Heart left ventricle (tissue), 16 donors: ENCODE measurements around the gene ALPI. TPM values are rescaled to one million over a fixed set of nuclear protein-coding genes. Genes with fewer than 3 reads are reported as not detected.

ENCODE experiments used
- ATAC-seq, 4 donors: fragments of 200-7000 bp; cut with Tn5 transposase; one replicate each; pipeline ENCODE4 v1.9.1; 2020 to 2022; ENCODE audit warnings: moderate library complexity in 4 of 4, mild to moderate bottlenecking in 3 of 4, moderate number of reproducible peaks in 1 of 4
- DNase-seq, 5 donors: peaks; one replicate each; pipeline ENCODE4 v3.0.0-alpha.2; 2020
- H3K27ac ChIP-seq, 12 donors: fragments of 200-600 bp; sonication (generic) in 4 of 12; one replicate each; pipeline versions ENCODE4 v1.5.0 to v1.8.0; 2016 to 2022; ENCODE audit warnings: mild to moderate bottlenecking in 2 of 12
- H3K27me3 ChIP-seq, 9 donors: fragments of 200-600 bp; sonication (generic) in 2 of 9; one replicate each; pipeline versions ENCODE4 v1.5.1 to v1.8.0; 2016 to 2022; ENCODE audit warnings: mild to moderate bottlenecking in 3 of 9
- H3K36me3 ChIP-seq, 9 donors: fragments of 200-600 bp; sonication (generic) in 2 of 9; one replicate each; pipeline versions ENCODE4 v1.5.0 to v1.8.0; 2018 to 2022; ENCODE audit warnings: mild to moderate bottlenecking in 2 of 9
- H3K4me1 ChIP-seq, 12 donors: fragments of 200-600 bp; sonication (generic) in 4 of 12; one replicate each; pipeline versions ENCODE4 v1.5.0 to v1.8.0; 2016 to 2022; ENCODE audit warnings: mild to moderate bottlenecking in 3 of 12
- H3K4me3 ChIP-seq, 12 donors: fragments of 200-600 bp; sonication (generic) in 4 of 12; one replicate each; pipeline versions ENCODE4 v1.5.0 to v1.8.0; 2017 to 2022; ENCODE audit warnings: mild to moderate bottlenecking in 9 of 12, moderate library complexity in 4 of 12
- H3K9me3 ChIP-seq, 12 donors: fragments of 200-600 bp; sonication (generic) in 4 of 12; one replicate each; pipeline versions ENCODE4 v1.5.0 to v1.8.0; 2016 to 2022; ENCODE audit warnings: mild to moderate bottlenecking in 1 of 12
- CTCF ChIP-seq, 12 donors: fragments of 200-600 bp; sonication (generic) in 4 of 12; IDR thresholded peaks; one replicate each; pipeline versions ENCODE4 v1.5.0 to v1.8.0; 2018 to 2022; ENCODE audit warnings: antibody characterized with exemption in 12 of 12, mild to moderate bottlenecking in 5 of 12
- POLR2A ChIP-seq, 2 donors: fragments of 450-650 bp; IDR thresholded peaks; one replicate each; pipeline ENCODE4 v1.6.1; 2017; ENCODE audit warnings: antibody characterized with exemption in 2 of 2, mild to moderate bottlenecking in 2 of 2, moderate library complexity in 2 of 2
- WGBS, 4 donors: extraction: QIAGEN DNeasy Blood & Tissue Kit in 2 of 4; methylation state at CpG; one replicate each; pipeline versions ENCODE4 v1.1.5 to v1.1.7; 2013 to 2018; 5-methylcytosine and 5-hydroxymethylcytosine counted together
- intact Hi-C, 10 donors: fragments of 100-400 bp; cut with DNase I; formaldehyde crosslinking; loops; one replicate each; pipeline versions ENCODE4 v1.11.1 to v1.14.2; 2022
- polyA plus RNA-seq, 2 donors: library from polyadenylated mRNA; stranded (reverse); fragments of 200-250 nt; gene quantifications; one replicate each; pipeline ENCODE4 v1.2.3, GENCODE V29; 2013
- total RNA-seq, 9 donors: library from RNA; depleted of rRNA in 2 of 9; stranded (reverse); fragments of >200 nt in 2 of 9; fragmentation: NEBNext Ultra II Directional in 3 of 9; extraction: Animal tissue kit (Norgen Biotek cat#: 25700) in 3 of 9; gene quantifications; one replicate each; pipeline versions ENCODE4 v1.1.0 to v1.2.4, GENCODE V29; 2016 to 2023
- donor health status: ischemic (EF 13 %, LVEDD 7.1; RV severe dilation, severe dysfunction).
- donor health status: healthy with polysubstance abuse.
- donor health status: DM: no; HTN: yes; CAD: no.
- donor health status: DM: no; HTN: no; CAD: no.
- donor health status: ischemic (EF 25% LVEDD 6.9; RV normal size, moderate dysfunction).
- donor health status: ischemic (EF 25% LVEDD 5.7; RV mildly dilated, moderate dysfunction).
- donor health status: healthy.
- donor health status: DM: yes; HTN: yes; CAD: no.
- donor health status: ischemic (EF 35%, LVEDD 5.7; RV mildly dilated, moderate dysfunction).
- donor health status: nonischemic (EF 11% LVEDD 7.7; RV severe dilation, severe dysfunction).
- donor health status: DM: yes; HTN: yes; CAD: no.
- donor health status: PGD.
- donor health status: ischemic (EF 29% LVEDD 5.4; RV normal size, mild dysfunction).
- donor health status: nonischemic (EF 23%, LVEDD 6.1; RV moderate dilation, normal function).

Gene ALPI
- total and polyA plus RNA-seq, 11 donors = not detected

DNA sequence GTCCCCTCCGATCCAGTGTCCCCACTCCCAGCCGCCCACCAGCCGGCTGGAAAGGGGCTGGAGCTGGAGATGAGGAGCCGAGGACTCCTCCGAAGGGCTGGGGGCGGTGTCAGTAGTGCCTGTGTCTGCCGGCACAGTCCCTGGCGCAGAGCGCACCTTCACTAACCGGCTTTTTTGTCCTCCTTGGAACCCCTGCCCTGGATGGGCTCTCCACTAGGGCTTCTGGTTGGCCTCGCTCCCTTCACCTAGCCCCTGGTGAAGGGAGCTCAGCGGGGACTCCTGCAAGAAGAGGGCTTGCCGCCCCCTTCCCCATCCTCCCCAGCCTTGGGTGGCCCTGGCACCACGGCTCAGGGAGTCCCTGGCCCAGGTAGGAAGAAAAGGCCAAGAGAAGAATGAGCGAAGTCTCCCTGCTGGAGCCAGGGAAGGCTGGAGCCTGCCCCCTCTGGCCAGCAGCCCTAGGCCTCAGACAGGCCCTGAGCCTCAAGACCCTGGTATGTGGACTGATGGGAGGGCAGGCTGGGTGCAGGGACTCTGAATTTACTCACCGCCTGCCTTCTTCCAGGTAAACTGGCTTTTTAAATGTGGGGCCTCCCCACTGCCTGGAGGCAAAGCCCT, 32.3 kb downstream of the ALPI start:
- Histone ChIP-seq H3K27me3 (peaks cover 25 to 57% (median 47%) of the 10 kb centered on the region in 9 donors), H3K4me3 (no peak overlapping the region), H3K4me1 (peaks cover 0 to 31% (median 0%) of the 10 kb centered on the region in 12 donors), H3K36me3 (no peaks in the 10 kb centered on the region), H3K9me3 (no peaks in the 10 kb centered on the region), H3K27ac (no peak overlapping the region)
- intact Hi-C loops = no loop called here
- TF ChIP-seq CTCF (IDR thresholded peaks at IDR 0.05) (no peak), POLR2A (IDR thresholded peaks at IDR 0.05) (no peak)
- ATAC-seq (no peak), DNase-seq (peak in 1 of 5 donors; percentile 54)
- WGBS, 4 donors = 46 to 55% (median 49%) methylated on average over 7 to 16 of the region's 16 CpGs

GRCh38 chr2:232488721-232489300, 32.9 kb downstream of the ALPI start:
- no peak for ATAC-seq
- WGBS, 4 donors = 78 to 95% (median 89%) methylated on average over 5 of the region's 5 CpGs
- no peak overlapping the region for H3K27ac ChIP-seq
- H3K36me3 ChIP-seq = no peaks in the 10 kb centered on the region
- intact Hi-C loops = no loop called here
- H3K4me1 ChIP-seq = peaks cover 0 to 31% (median 0%) of the 10 kb centered on the region in 12 donors
- H3K4me3 ChIP-seq = no peak overlapping the region
- no peak for TF ChIP-seq POLR2A (IDR thresholded peaks at IDR 0.05)
- no peak for TF ChIP-seq CTCF (IDR thresholded peaks at IDR 0.05)
- H3K27me3 ChIP-seq = peaks cover 25 to 51% (median 45%) of the 10 kb centered on the region in 9 donors
- H3K9me3 ChIP-seq = no peaks in the 10 kb centered on the region
- peak in 1 of 5 donors; percentile 20 for DNase-seq

GRCh38 chr2:232489516-232490220, 33.7 kb downstream of the ALPI start:
- intact Hi-C loops = no loop called here
- ATAC-seq (no peak), DNase-seq (peak in 2 of 5 donors; percentile 14 to 49)
- no peak overlapping the region for H3K4me3 ChIP-seq
- no peaks in the 10 kb centered on the region for H3K36me3 ChIP-seq
- TF ChIP-seq CTCF (IDR thresholded peaks at IDR 0.05) = no peak
- no peak for TF ChIP-seq POLR2A (IDR thresholded peaks at IDR 0.05)
- WGBS, 4 donors = 72 to 80% (median 78%) methylated on average over 7 to 9 of the region's 9 CpGs
- peaks cover 0 to 31% (median 0%) of the 10 kb centered on the region in 12 donors for H3K4me1 ChIP-seq
- H3K9me3 ChIP-seq = no peaks in the 10 kb centered on the region
- no peak overlapping the region for H3K27ac ChIP-seq
- H3K27me3 ChIP-seq = peaks cover 20 to 43% (median 36%) of the 10 kb centered on the region in 9 donors
